Measurements from ENCODE around the gene KRTAP10-8. TPM values are rescaled to one million over a fixed set of nuclear protein-coding genes. Genes with fewer than 3 reads are reported as not detected.
"Not testable (repeated sequence)": the region's sequence is repeated elsewhere in the genome, so short reads cannot be mapped to it uniquely, and the experiment has no call there.

The KRTAP10-8 gene
- total and polyA plus RNA-seq, 2 of the 4 experiments (the other 2 are of a cell fraction) = not detected

GRCh38 chr21:44610157-44610843 lies 1.6 kb upstream of the KRTAP10-8 start:
- H2AK5ac ChIP-seq (ENCODE audit: low read depth, low read length); H2BK15ac ChIP-seq (ENCODE audit: low read depth, low read length); in situ Hi-C loops (cut with MboI; ENCODE audit: low sequenced_read_pairs); H3K4ac ChIP-seq (ENCODE audit: low read depth, low read length); H4K5ac ChIP-seq (ENCODE audit: low read depth, low read length); H4K91ac ChIP-seq (ENCODE audit: insufficient read depth, low read depth, low read length); ATAC-seq (ENCODE audit: low read depth); H2AFZ ChIP-seq (replicated peaks; ENCODE audit: low read length, poor library complexity); H3K36me3 ChIP-seq (ENCODE audit: control insufficient read depth, insufficient read depth, low read length); H3K79me1 ChIP-seq (ENCODE audit: low read depth in 1 of 2, low read length in 2 of 2); H2BK5ac ChIP-seq (ENCODE audit: low read depth, low read length, poor library complexity, severe bottlenecking); H3K27me3 ChIP-seq (ENCODE audit: control insufficient read depth, insufficient read depth, low read length); H2BK120ac ChIP-seq (ENCODE audit: low read depth, low read length); H4K8ac ChIP-seq (ENCODE audit: low read depth in 2 of 2, low read length in 2 of 2); H3K4me1 ChIP-seq (ENCODE audit: control insufficient read depth, insufficient read depth, low read length); intact Hi-C loops (cut with micrococcal nuclease); DNase-seq; POLR2A ChIA-PET (ENCODE audit: unreplicated experiment); BruUV-seq (replicated peaks); H3K9me1 ChIP-seq (ENCODE audit: insufficient read depth, low read length); H4K20me1 ChIP-seq (ENCODE audit: insufficient read depth, low read length); H3K56ac ChIP-seq (ENCODE audit: extremely low read depth, insufficient read depth, low read length); H3K23ac ChIP-seq (ENCODE audit: low read depth, low read length); CTCF ChIA-PET; H3K4me2 ChIP-seq (ENCODE audit: low read depth, low read length); H3K4me3 ChIP-seq (ENCODE audit: insufficient read depth, low read depth, low read length); H3K27ac ChIP-seq (ENCODE audit: insufficient read depth, low read length); H2BK20ac ChIP-seq (ENCODE audit: low read depth, low read length); H2AK9ac ChIP-seq (replicated peaks; ENCODE audit: low read depth, low read length, poor library complexity); H3K9ac ChIP-seq (ENCODE audit: low read depth, low read length); dilution Hi-C loops (cut with HindIII; ENCODE audit: low sequenced_read_pairs, unreplicated experiment); H3K18ac ChIP-seq (ENCODE audit: low read depth, low read length); H3K14ac ChIP-seq (replicated peaks; ENCODE audit: low read depth, low read length): not testable (repeated sequence)
- no CpG with 5 or more reads among the region's 7 CpGs for WGBS, 2 experiments (ENCODE audit: extremely low coverage in 2 of 2, insufficient read length in 1 of 2)
- H3K9me3 ChIP-seq (ENCODE audit: control insufficient read depth, insufficient read depth, low read length) = peaks cover 13% of the 10 kb centered on the region

Measured in IMR-90 (cell line).